GM21786 (cell line): ENCODE results near the gene NT5C2.
"Not testable (repeated sequence)": the region's sequence is repeated elsewhere in the genome, so short reads cannot be mapped to it uniquely, and the experiment has no call there.

ENCODE experiments used
- ATAC-seq: cut with Tn5 transposase; IDR thresholded peaks from one replicate; pipeline ENCODE4 v1.9.1; 2021; ENCODE audit not compliant: unreplicated experiment

Gene NT5C2

GRCh38 chr10:103166523-103166922 lies 26.5 kb downstream of the NT5C2 start:
- no peak for ATAC-seq

GRCh38 chr10:103163766-103164403 lies 29.2 kb downstream of the NT5C2 start:
- ATAC-seq = not testable (repeated sequence)

GRCh38 chr10:103157246-103157645 lies 35.8 kb downstream of the NT5C2 start:
- ATAC-seq = no peak

- no peak for ATAC-seq
These were observed 37.5 kb downstream of the NT5C2 start for GRCh38 chr10:103155471-103156085.

- no peak for ATAC-seq
These were observed 38.4 kb downstream of the NT5C2 start for GRCh38 chr10:103154521-103155299.

GRCh38 chr10:103153302-103154197 lies 39.5 kb downstream of the NT5C2 start:
- no peak for ATAC-seq

- ATAC-seq = no peak
These were observed 43.0 kb downstream of the NT5C2 start for GRCh38 chr10:103149991-103150622.

- no peak for ATAC-seq
These were observed 45.4 kb downstream of the NT5C2 start for GRCh38 chr10:103147645-103148044.

- no peak for ATAC-seq
These were observed 47.1 kb downstream of the NT5C2 start for GRCh38 chr10:103145860-103146466.

GRCh38 chr10:103145046-103145445 lies 48.0 kb downstream of the NT5C2 start:
- no peak for ATAC-seq

- ATAC-seq = no peak
These were observed 49.0 kb downstream of the NT5C2 start for GRCh38 chr10:103144041-103144440.

- ATAC-seq = not testable (repeated sequence)
These were observed 49.4 kb downstream of the NT5C2 start for GRCh38 chr10:103143641-103144040.

- ATAC-seq = no peak
These were observed 51.1 kb downstream of the NT5C2 start for GRCh38 chr10:103141950-103142349.

- ATAC-seq = no peak
These were observed 52.6 kb downstream of the NT5C2 start for GRCh38 chr10:103140469-103140868.

GRCh38 chr10:103139803-103140202 lies 53.3 kb downstream of the NT5C2 start:
- ATAC-seq = no peak

GRCh38 chr10:103135168-103135567 lies 57.9 kb downstream of the NT5C2 start:
- not testable (repeated sequence) for ATAC-seq

- no peak for ATAC-seq
These were observed 62.2 kb downstream of the NT5C2 start for GRCh38 chr10:103130910-103131309.

GRCh38 chr10:103130180-103130579 lies 62.9 kb downstream of the NT5C2 start:
- ATAC-seq = not testable (repeated sequence)

- no peak for ATAC-seq
These were observed 65.8 kb downstream of the NT5C2 start for GRCh38 chr10:103127241-103127640.
